Measurements from ENCODE around the gene NRG2.

NRG2 gene

GRCh38 chr5:139900546-139901250 lies 142.4 kb downstream of the NRG2 start:
- DNase-seq = no peak

- no peak for DNase-seq
Measured at GRCh38 chr5:139898981-139899380, 144.1 kb downstream of the NRG2 start.

GRCh38 chr5:139897982-139898381 lies 145.1 kb downstream of the NRG2 start:
- DNase-seq = no peak

GRCh38 chr5:139897342-139897741 lies 145.8 kb downstream of the NRG2 start:
- DNase-seq = no peak

GRCh38 chr5:139896718-139897117 lies 146.4 kb downstream of the NRG2 start:
- no peak for DNase-seq

- no peak for DNase-seq
Measured at GRCh38 chr5:139895647-139896046, 147.5 kb downstream of the NRG2 start.

GRCh38 chr5:139895046-139895445 lies 148.1 kb downstream of the NRG2 start:
- no peak for DNase-seq

- no peak for DNase-seq
Measured at GRCh38 chr5:139893873-139894272, 149.2 kb downstream of the NRG2 start.

GRCh38 chr5:139889410-139889809 lies 153.7 kb downstream of the NRG2 start:
- no peak for DNase-seq

- DNase-seq = no peak
Measured at GRCh38 chr5:139888370-139888769, 154.7 kb downstream of the NRG2 start.

GRCh38 chr5:139886213-139886612 lies 156.9 kb downstream of the NRG2 start:
- no peak for DNase-seq

- DNase-seq = no peak
Measured at GRCh38 chr5:139885857-139886208, 157.3 kb downstream of the NRG2 start.

- DNase-seq = no peak
Measured at GRCh38 chr5:139885172-139885856, 157.8 kb downstream of the NRG2 start.

- no peak for DNase-seq
Measured at GRCh38 chr5:139884734-139885133, 158.4 kb downstream of the NRG2 start.

GRCh38 chr5:139884144-139884543 lies 159.0 kb downstream of the NRG2 start:
- no peak for DNase-seq

GRCh38 chr5:139882961-139883539 lies 160.0 kb downstream of the NRG2 start:
- DNase-seq = no peak

- DNase-seq = no peak
Measured at GRCh38 chr5:139882316-139882715, 160.8 kb downstream of the NRG2 start.

GRCh38 chr5:139881143-139881733 lies 161.9 kb downstream of the NRG2 start:
- DNase-seq = no peak

- DNase-seq = no peak
Measured at GRCh38 chr5:139880416-139881142, 162.5 kb downstream of the NRG2 start.

GRCh38 chr5:139878093-139878492 lies 165.0 kb downstream of the NRG2 start:
- no peak for DNase-seq

GRCh38 chr5:139877129-139877597 lies 165.9 kb downstream of the NRG2 start:
- no peak for DNase-seq

GRCh38 chr5:139875957-139876356 lies 167.1 kb downstream of the NRG2 start:
- no peak for DNase-seq
